OCI-LY7 (cell line): Measurements from ENCODE around the gene SASH1. TPM values are rescaled to one million over a fixed set of nuclear protein-coding genes. Genes with fewer than 3 reads are reported as not detected.

Source experiments
- BruUV-seq: library from RNA; stranded (reverse); fragments of 400-500 nt; replicated peaks from 2 replicates; lab custom pipeline; 2021; lab: Mats Ljungman, UMichigan
- CTCF ChIA-PET: fragments of 300-600 bp; sonication (Branson Sonifier 250); formaldehyde crosslinking; loops from one replicate; lab custom pipeline; 2022; ENCODE audit warnings: antibody characterized with exemption; ENCODE audit not compliant: unreplicated experiment; lab: Charles Lee
- POLR2A ChIA-PET: fragments of 300-600 bp; sonication (Branson Sonifier 250); formaldehyde crosslinking; loops from one replicate; lab custom pipeline; 2022; ENCODE audit warnings: antibody characterized with exemption; lab: Charles Lee
- DNase-seq: peaks from one replicate; pipeline ENCODE4 v3.0.0-alpha.2; 2015; ENCODE audit warnings: low spot score
- H2AFZ ChIP-seq: fragments of 200-600 bp; sonication (generic), shearing (Covaris generic); 2 replicates; pipeline ENCODE4 v1.6.1; 2014; ENCODE audit warnings: mild to moderate bottlenecking, antibody characterized with exemption, low read length, moderate library complexity
- H3K27ac ChIP-seq: fragments of 200-600 bp; sonication (generic); 2 replicates; pipeline ENCODE4 v1.5.1; 2014; ENCODE audit warnings: mixed run types, low read depth, mild to moderate bottlenecking, moderate library complexity, low read length, inconsistent platforms; ENCODE audit not compliant: poor library complexity, severe bottlenecking
- H3K36me3 ChIP-seq: fragments of 200-600 bp; sonication (generic); 2 replicates; pipeline ENCODE4 v1.6.1; 2014; ENCODE audit warnings: mild to moderate bottlenecking, antibody characterized with exemption, low read length, moderate library complexity, mixed read lengths; ENCODE audit not compliant: insufficient read depth
- H3K4me1 ChIP-seq: fragments of 200-600 bp; sonication (generic); 2 replicates; pipeline ENCODE4 v1.5.1; 2014; ENCODE audit warnings: mild to moderate bottlenecking, low read length; ENCODE audit not compliant: insufficient read depth, poor library complexity, severe bottlenecking
- H3K4me2 ChIP-seq: fragments of 200-600 bp; sonication (generic); 2 replicates; pipeline ENCODE4 v1.6.1; 2014; ENCODE audit warnings: mild to moderate bottlenecking, low read length
- H3K4me3 ChIP-seq: fragments of 200-600 bp; sonication (generic); 2 replicates; pipeline ENCODE4 v1.5.1; 2014; ENCODE audit warnings: mild to moderate bottlenecking, low read depth, low read length; ENCODE audit not compliant: poor library complexity, severe bottlenecking
- H3K79me2 ChIP-seq: fragments of 200-600 bp; sonication (generic); 2 replicates; pipeline ENCODE4 v1.6.1; 2016; ENCODE audit warnings: low read depth, mild to moderate bottlenecking, low read length, moderate library complexity, mixed read lengths; ENCODE audit not compliant: insufficient read depth
- H3K9me2 ChIP-seq: fragments of 200-600 bp; sonication (generic); 2 replicates; pipeline ENCODE4 v1.6.1; 2016; ENCODE audit warnings: mild to moderate bottlenecking, low read length, mixed read lengths; ENCODE audit not compliant: insufficient read depth
- H3K9me3 ChIP-seq: fragments of 200-600 bp; sonication (generic); 2 replicates; pipeline ENCODE4 v1.6.1; 2014; ENCODE audit warnings: mild to moderate bottlenecking, mixed run types, low read length, mixed read lengths
- H4K20me1 ChIP-seq: fragments of 200-600 bp; sonication (generic); 2 replicates; pipeline ENCODE4 v1.6.1; 2014; ENCODE audit warnings: mild to moderate bottlenecking, antibody characterized with exemption, low read length, moderate library complexity, mixed read lengths; ENCODE audit not compliant: insufficient read depth
- EZH2phosphoT487 ChIP-seq: fragments of 200-600 bp; sonication (generic); IDR thresholded peaks from 2 replicates; pipeline ENCODE4 v1.6.1; 2018; ENCODE audit warnings: low read depth, borderline replicate concordance, mild to moderate bottlenecking, mixed run types, antibody characterized with exemption, low read length, moderate library complexity, mixed read lengths
- intact Hi-C: fragments of 100-400 bp; cut with micrococcal nuclease; formaldehyde crosslinking; loops from one replicate; pipeline ENCODE4 v1.10.0; 2022; ENCODE audit not compliant: unreplicated experiment
- total RNA-seq, 2 experiments: library from RNA; depleted of rRNA in 1 of 2; stranded (reverse); fragments of >200 nt in 1 of 2; shearing (Covaris generic) in 1 of 2; gene quantifications; 2 replicates each; pipeline ENCODE4 v1.2.3, GENCODE V29; 2014 to 2022
- TF ChIP-seq, protein P1 (sequence below): fragments of 200-600 bp; sonication (generic); conservative IDR thresholded peaks from 2 replicates; pipeline ENCODE4 v1.5.1; 2014; ENCODE audit warnings: mild to moderate bottlenecking, antibody characterized with exemption, low read length, moderate library complexity, mixed read lengths

Gene SASH1
- total RNA-seq, 2 experiments from 2014 or later, result not detected

DNA sequence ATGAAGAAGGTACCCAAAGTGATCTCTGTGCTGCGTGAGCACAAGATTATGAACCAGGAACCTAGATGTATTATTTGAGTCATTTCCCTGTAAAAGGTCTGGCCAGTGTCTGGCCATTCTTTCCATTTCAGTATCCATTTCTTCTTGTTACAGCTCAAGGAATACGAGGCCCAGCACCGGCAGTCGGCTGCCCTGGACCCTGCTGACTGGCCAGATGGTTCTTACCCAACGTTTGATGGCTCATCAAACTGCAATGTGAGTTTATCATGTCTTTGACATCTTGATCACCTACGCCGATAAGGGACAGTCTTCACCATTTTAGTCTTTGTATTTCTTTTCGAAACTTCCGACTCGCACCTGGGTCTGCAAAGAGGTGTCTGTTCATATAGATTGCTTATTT, 144.8 kb downstream of the SASH1 start:
- Histone ChIP-seq H4K20me1 (no peaks in the 10 kb centered on the region), H3K79me2 (no peaks in the 10 kb centered on the region), H3K9me3 (no peaks in the 10 kb centered on the region), H3K4me2 (no peak overlapping the region), H3K27ac (no peak overlapping the region), H3K36me3 (no peaks in the 10 kb centered on the region), H2AFZ (no peak overlapping the region), H3K4me1 (no peaks in the 10 kb centered on the region), H3K9me2 (no peaks in the 10 kb centered on the region), H3K4me3 (no peak overlapping the region)
- POLR2A ChIA-PET, result no interaction called here
- CTCF ChIA-PET, result no interaction called here
- no TSS peak for BruUV-seq
- no peak for DNase-seq
- intact Hi-C loops, result no loop called here
- no peak for TF ChIP-seq EZH2phosphoT487
- TF ChIP-seq, protein P1, sequence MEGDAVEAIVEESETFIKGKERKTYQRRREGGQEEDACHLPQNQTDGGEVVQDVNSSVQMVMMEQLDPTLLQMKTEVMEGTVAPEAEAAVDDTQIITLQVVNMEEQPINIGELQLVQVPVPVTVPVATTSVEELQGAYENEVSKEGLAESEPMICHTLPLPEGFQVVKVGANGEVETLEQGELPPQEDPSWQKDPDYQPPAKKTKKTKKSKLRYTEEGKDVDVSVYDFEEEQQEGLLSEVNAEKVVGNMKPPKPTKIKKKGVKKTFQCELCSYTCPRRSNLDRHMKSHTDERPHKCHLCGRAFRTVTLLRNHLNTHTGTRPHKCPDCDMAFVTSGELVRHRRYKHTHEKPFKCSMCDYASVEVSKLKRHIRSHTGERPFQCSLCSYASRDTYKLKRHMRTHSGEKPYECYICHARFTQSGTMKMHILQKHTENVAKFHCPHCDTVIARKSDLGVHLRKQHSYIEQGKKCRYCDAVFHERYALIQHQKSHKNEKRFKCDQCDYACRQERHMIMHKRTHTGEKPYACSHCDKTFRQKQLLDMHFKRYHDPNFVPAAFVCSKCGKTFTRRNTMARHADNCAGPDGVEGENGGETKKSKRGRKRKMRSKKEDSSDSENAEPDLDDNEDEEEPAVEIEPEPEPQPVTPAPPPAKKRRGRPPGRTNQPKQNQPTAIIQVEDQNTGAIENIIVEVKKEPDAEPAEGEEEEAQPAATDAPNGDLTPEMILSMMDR, result no peak

DNA sequence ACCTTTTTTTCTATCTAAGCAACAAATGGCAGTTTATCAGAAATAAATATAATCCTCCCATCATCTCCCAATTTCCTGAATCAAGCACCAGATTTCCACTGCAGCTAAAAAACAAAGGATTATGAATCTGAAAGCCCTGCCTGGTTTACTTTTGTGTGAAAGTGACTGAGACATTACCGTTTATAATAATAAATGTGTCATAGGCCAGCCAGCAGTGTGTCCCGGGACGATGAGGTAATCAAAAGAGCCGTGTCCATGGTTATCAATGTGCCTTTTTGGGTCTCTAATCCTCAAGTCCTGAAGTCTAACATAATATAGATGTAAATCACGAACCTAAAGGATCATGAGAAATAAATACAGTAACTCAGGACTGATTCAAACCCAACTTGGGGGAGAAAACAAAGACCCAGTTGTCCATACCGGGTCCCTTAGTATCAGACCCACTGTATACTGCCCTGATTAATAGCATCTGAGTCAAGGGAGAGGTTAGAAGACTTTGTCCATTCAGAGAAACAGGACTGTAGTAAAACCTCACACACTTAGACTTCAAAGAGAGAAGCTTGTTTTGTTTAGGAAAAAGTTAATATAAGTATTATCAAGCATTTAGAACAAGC, 149.1 kb downstream of the SASH1 start:
- H3K27ac ChIP-seq, result no peak overlapping the region
- intact Hi-C loops, result no loop called here
- H2AFZ ChIP-seq, result no peak overlapping the region
- no peaks in the 10 kb centered on the region for H3K36me3 ChIP-seq
- no peak overlapping the region for H3K4me3 ChIP-seq
- no peak overlapping the region for H3K4me2 ChIP-seq
- no peaks in the 10 kb centered on the region for H3K9me2 ChIP-seq
- no peak for DNase-seq
- ChIA-PET POLR2A (interaction anchor here (0.5 to 1.1 kb wide), 3 partner anchors 25 to 594 kb away, joined by 3 read pairs; no protein-coding TSS in a partner anchor), CTCF (no interaction called here)
- BruUV-seq, result no TSS peak
- no peak for TF ChIP-seq EZH2phosphoT487
- TF ChIP-seq, protein P1, result no peak
- no peaks in the 10 kb centered on the region for H3K4me1 ChIP-seq
- no peaks in the 10 kb centered on the region for H4K20me1 ChIP-seq
- H3K9me3 ChIP-seq, result no peaks in the 10 kb centered on the region
- no peaks in the 10 kb centered on the region for H3K79me2 ChIP-seq

DNA sequence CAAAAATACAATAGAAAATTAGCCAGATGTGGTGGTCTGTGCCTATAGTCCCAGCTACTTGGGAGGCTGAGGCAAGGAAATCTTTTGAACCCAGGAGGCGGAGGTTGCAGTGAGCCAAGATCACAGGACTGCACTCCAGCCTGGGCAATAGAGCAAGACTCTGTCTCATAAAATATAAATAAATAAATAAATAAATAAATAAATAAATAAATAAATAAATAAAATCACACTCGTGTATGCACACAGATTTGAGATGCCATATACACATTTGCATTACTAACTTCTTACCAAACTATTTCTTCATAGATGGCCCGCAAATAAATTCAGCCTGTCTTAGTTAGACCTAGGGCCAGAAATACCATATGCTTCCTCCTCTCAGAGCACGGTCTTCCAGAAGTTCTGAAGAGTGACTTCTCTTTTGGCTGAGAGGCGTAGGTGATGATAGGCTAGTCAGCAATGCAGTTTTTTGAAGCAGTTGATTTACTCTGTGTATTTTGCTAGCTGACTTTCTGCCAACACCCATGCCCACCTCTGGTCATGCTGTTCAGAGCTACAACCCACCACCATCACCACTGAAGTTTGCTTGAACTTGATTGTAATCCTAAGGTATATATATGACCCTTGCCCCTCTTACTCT, 150.1 kb downstream of the SASH1 start:
- TF ChIP-seq EZH2phosphoT487, result no peak
- TF ChIP-seq, protein P1, result no peak
- Histone ChIP-seq H3K4me1 (no peaks in the 10 kb centered on the region), H3K9me2 (no peaks in the 10 kb centered on the region), H3K36me3 (no peaks in the 10 kb centered on the region), H2AFZ (no peak overlapping the region), H3K4me3 (no peak overlapping the region), H4K20me1 (no peaks in the 10 kb centered on the region), H3K9me3 (no peaks in the 10 kb centered on the region), H3K27ac (no peak overlapping the region), H3K4me2 (no peak overlapping the region), H3K79me2 (no peaks in the 10 kb centered on the region)
- no peak for DNase-seq
- intact Hi-C loops, result no loop called here
- ChIA-PET CTCF (no interaction called here), POLR2A (interaction anchor here (0.6 to 1.1 kb wide), 2 partner anchors 24 to 593 kb away, joined by 3 read pairs; no protein-coding TSS in a partner anchor)
- no TSS peak for BruUV-seq
